Measurements from ENCODE around the gene MYBPC1.
A peak's percentile ranks its signal among the peaks of the same experiment; 100 is the strongest.

Gene MYBPC1

DNA sequence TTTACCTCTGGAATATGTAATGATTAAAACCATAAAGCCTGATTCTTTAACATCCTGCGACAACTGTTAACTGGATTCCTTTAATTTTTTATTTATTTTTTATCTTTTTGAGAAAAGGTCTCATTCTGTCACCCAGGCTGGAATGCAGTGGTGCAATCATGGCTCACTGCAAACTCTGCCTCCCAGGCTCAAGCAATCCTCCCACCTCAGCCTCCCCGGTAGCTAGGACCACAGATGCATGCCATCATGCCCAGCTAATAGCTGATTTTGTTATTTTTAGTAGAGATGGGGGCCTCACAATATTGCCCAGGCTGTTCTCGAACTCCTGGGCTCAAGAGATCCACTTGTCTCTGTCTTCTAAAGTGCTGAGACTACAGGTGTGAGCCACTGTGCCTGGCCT, 3.7 kb downstream of the MYBPC1 start:
- no peaks in the 10 kb centered on the region for H3K4me1 ChIP-seq

DNA sequence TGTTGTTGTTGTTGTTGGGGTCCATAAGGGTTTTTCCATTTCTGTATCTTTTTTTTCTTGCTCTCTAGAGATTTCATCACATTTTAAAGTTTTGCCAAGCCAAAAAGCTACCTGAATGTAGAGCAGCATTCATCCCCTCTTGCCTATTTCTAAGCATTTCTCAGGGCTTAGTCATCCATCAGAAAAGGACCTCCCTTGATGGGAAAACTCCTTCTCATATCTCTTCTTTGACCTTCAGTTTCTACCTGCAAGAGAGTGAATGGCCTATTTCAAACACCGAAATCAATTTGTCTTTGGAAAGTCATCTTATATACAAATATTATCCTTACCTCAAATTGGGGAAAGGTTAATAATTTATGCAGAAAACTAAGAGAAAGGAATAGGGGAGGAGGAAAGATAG, 4.5 kb downstream of the MYBPC1 start:
- no peaks in the 10 kb centered on the region for H3K4me1 ChIP-seq
- H4K20me1 ChIP-seq, result no peaks in the 10 kb centered on the region
- H3K36me3 ChIP-seq, result no peaks in the 10 kb centered on the region
- no peak overlapping the region for H3K9ac ChIP-seq
- no peak for TF ChIP-seq Cebpa-rat (IDR thresholded peaks at IDR 0.05)
- no peak overlapping the region for H3K27ac ChIP-seq
- no peak overlapping the region for H3K4me3 ChIP-seq
- no peaks in the 10 kb centered on the region for H3K27me3 ChIP-seq
- H3K9me3 ChIP-seq, result no peaks in the 10 kb centered on the region
- H3K4me2 ChIP-seq, result no peak overlapping the region

More for the DNA sequence above, 3.7 kb downstream of the MYBPC1 start:
- Histone ChIP-seq H3K9ac (no peak overlapping the region), H3K27ac (no peak overlapping the region), H3K4me3 (no peak overlapping the region), H3K9me3 (no peaks in the 10 kb centered on the region), H3K36me3 (no peaks in the 10 kb centered on the region), H3K27me3 (no peaks in the 10 kb centered on the region), H3K4me2 (no peak overlapping the region), H4K20me1 (no peaks in the 10 kb centered on the region)
- TF ChIP-seq Cebpa-rat (IDR thresholded peaks at IDR 0.05), result no peak

DNA sequence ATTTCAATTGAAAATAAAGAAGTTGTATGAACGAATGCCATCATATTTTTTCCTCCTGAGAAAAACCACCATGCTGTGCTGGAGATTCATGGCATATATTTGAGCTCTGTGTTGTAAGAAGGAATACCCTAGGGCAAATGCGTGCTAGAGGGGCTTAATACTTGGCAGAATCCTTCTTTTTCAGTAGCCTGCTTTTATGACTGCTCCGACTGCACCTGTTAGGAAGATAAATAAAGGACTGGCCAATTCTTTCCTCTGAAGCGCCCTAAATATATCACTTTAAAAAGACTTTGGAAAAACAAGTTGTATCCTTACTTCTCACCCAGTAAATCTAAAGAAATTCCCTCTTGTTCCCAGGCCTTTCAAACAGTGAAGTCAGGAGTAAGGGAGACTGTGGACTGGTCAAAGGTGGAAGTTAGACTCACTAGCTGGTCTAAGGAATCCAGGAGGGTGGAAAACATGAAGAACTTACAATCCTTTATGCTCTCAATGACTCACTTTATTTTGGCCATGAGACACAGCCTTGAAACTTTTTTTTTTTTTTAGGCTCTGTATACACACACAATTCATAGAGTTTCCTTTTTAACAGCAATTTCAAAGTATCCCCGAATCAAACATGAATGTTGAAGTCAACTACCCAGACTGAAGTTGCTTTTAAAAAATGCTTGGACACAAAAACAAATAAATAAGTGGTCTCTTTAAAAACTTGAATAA, 5.2 kb downstream of the MYBPC1 start:
- Histone ChIP-seq H3K27ac (no peak overlapping the region), H3K4me1 (no peaks in the 10 kb centered on the region), H4K20me1 (no peaks in the 10 kb centered on the region), H3K4me2 (no peak overlapping the region), H3K36me3 (no peaks in the 10 kb centered on the region), H3K9me3 (no peaks in the 10 kb centered on the region), H3K27me3 (no peaks in the 10 kb centered on the region), H3K4me3 (no peak overlapping the region), H3K9ac (no peak overlapping the region)
- no peak for TF ChIP-seq Cebpa-rat (IDR thresholded peaks at IDR 0.05)

DNA sequence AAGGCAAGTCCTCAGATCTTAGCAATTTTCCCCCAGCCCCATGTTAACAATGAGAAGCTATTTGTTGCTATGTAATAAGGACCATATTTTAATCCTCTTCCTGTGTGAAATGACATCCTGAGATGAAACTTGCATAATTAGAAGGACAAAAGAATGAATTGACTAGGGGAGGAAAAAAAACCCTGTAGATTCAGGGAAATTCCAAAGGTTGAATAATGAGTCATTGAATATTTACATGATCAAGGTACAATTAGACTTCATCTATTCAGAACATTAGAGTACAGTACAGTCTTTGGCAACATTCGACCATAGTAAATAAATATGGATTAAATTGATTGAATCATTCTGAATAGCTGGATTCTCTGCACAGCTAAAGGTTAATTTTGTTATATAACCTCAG, 9.4 kb downstream of the MYBPC1 start:
- TF ChIP-seq Cebpa-rat (IDR thresholded peaks at IDR 0.05), result no peak
- Histone ChIP-seq H3K27ac (no peak overlapping the region), H3K4me1 (no peaks in the 10 kb centered on the region), H3K27me3 (no peaks in the 10 kb centered on the region), H3K9me3 (no peaks in the 10 kb centered on the region), H3K4me2 (no peak overlapping the region), H3K36me3 (no peaks in the 10 kb centered on the region), H3K4me3 (no peak overlapping the region), H4K20me1 (no peaks in the 10 kb centered on the region), H3K9ac (no peak overlapping the region)

DNA sequence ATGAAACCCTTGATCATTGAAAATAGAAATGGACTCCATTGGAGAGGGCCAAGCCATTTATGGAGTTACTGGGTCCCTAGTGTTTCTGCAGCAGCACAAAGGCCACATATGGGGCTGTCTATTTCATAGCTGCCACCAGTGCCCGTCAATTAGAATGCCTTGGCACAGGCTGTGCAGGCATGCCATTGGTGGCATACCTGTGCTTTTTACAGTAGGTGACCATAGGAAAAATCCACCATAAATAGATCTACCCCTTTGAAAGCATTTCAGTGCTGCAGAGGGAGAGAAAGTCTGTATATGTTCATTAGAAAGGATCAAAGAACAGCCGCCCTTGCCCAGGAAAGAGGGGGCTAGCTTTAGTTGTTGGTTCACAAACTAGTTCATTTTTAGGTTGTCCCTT, 13.1 kb downstream of the MYBPC1 start:
- no peak overlapping the region for H3K4me3 ChIP-seq
- H3K27me3 ChIP-seq, result no peaks in the 10 kb centered on the region
- no peak for TF ChIP-seq Cebpa-rat (IDR thresholded peaks at IDR 0.05)
- no peak overlapping the region for H3K27ac ChIP-seq
- no peak overlapping the region for H3K9ac ChIP-seq
- H3K36me3 ChIP-seq, result no peaks in the 10 kb centered on the region
- no peak overlapping the region for H3K4me2 ChIP-seq
- H3K9me3 ChIP-seq, result no peaks in the 10 kb centered on the region
- no peaks in the 10 kb centered on the region for H3K4me1 ChIP-seq
- H4K20me1 ChIP-seq, result no peaks in the 10 kb centered on the region

DNA sequence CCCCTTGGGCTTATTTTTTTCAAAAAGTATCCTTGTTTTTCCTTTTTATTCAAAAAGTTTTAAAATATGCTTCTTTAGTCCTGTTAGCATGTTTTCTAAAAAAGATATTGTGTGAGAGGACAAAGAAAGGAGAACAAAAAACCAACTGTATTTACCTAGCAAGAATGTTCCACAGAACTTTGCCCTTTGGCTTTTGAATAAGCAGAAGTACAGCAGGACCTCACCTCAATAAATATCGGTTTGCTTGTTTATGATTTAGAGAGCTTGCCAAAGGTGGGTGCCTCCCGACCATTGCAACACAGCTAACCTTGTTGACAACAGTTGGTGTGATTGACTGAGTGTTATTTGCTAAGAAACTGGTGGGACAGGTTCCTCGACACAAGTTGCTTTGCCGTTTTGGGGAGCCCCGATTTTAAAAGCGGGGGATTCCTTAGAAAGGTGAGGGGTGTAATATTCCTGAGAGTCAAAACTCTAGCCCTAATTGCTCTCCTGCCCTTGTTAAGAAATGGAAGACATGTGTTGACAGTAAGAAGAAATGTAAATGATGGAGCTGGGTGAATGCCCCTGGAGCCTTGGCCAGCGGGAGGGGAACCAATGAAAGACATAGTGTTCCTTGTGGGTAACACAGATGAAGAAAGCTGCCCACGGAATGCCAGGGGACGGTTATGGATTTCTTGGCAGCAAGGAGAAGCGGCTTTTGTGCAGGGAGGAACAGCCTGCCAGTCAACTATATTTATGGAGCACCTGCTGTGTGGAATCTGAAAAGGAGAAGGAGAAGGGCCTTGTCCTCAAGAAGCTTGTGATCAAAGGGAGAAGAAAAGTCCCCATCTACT, 13.7 kb downstream of the MYBPC1 start:
- Histone ChIP-seq H3K9ac (no peak overlapping the region), H3K9me3 (no peaks in the 10 kb centered on the region), H3K4me3 (no peak overlapping the region), H3K27ac (no peak overlapping the region), H3K27me3 (no peaks in the 10 kb centered on the region), H3K4me2 (no peak overlapping the region), H4K20me1 (no peaks in the 10 kb centered on the region), H3K4me1 (no peaks in the 10 kb centered on the region), H3K36me3 (no peaks in the 10 kb centered on the region)
- TF ChIP-seq Cebpa-rat (IDR thresholded peaks at IDR 0.05), result no peak

DNA sequence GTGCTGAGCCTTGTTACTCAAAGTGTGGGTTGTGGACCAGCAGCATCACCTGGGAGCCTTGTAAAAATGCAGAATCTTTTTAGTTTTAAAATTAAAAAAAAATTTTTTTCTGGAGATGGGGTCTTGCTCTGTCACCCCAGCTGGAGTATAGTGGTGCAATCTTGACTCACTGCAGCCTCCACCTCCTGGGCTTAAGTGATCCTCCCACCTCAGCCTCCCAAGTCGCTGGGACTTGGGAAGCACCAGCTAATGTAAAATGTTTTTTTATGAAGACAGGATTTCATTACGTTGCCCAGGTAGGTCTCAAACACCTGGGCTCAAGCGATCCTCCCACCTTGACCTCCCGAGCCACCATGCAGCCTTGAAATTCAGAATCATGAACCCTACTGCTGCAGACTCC, 14.4 kb downstream of the MYBPC1 start:
- H3K27ac ChIP-seq, result no peak overlapping the region
- H3K36me3 ChIP-seq, result no peaks in the 10 kb centered on the region
- H3K9ac ChIP-seq, result no peak overlapping the region
- no peak overlapping the region for H3K4me3 ChIP-seq
- H3K9me3 ChIP-seq, result no peaks in the 10 kb centered on the region
- H3K4me1 ChIP-seq, result no peaks in the 10 kb centered on the region
- no peaks in the 10 kb centered on the region for H4K20me1 ChIP-seq
- no peak overlapping the region for H3K4me2 ChIP-seq
- TF ChIP-seq Cebpa-rat (IDR thresholded peaks at IDR 0.05), result no peak
- H3K27me3 ChIP-seq, result no peaks in the 10 kb centered on the region

DNA sequence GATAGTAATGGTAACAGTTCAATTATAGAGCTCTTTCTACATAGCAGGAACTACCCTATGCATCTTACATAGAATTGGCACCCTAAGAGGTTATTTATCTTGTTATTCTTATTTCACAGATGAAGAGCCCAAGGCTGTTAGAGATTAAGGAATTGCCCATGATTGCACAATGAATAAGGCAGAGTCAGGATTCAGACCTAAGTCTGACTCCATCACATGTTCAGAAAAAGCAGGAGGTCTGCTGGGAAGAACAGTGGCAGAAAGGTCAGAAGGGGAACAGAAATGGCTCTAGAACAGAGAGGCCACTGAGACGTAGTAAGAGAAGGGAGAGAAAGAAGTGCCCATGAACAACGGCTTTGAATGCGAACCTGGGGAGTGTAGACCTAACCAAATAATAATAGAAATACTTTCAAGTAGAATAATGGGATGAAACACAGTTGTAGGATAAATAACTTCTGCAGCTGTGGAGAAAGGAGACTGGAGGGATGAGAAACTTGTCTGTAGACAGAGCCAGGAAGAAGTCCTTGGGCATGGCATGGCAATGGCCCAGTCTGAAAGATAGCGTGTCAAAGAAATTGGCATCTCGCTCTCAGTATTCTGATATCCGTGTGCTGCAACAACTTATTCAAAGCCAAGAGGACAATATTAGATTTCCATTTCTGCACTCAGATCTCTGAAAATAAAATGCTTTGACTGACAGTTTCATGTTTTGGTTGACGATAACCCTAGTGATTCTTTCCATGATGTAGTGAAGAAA, 17.6 kb downstream of the MYBPC1 start:
- no peaks in the 10 kb centered on the region for H3K4me1 ChIP-seq
- H3K4me3 ChIP-seq, result no peak overlapping the region
- no peaks in the 10 kb centered on the region for H3K36me3 ChIP-seq
- no peaks in the 10 kb centered on the region for H3K9me3 ChIP-seq
- TF ChIP-seq Cebpa-rat (IDR thresholded peaks at IDR 0.05), result no peak
- H3K27me3 ChIP-seq, result no peaks in the 10 kb centered on the region
- H3K4me2 ChIP-seq, result no peak overlapping the region
- H4K20me1 ChIP-seq, result no peaks in the 10 kb centered on the region
- no peak overlapping the region for H3K9ac ChIP-seq
- H3K27ac ChIP-seq, result no peak overlapping the region

DNA sequence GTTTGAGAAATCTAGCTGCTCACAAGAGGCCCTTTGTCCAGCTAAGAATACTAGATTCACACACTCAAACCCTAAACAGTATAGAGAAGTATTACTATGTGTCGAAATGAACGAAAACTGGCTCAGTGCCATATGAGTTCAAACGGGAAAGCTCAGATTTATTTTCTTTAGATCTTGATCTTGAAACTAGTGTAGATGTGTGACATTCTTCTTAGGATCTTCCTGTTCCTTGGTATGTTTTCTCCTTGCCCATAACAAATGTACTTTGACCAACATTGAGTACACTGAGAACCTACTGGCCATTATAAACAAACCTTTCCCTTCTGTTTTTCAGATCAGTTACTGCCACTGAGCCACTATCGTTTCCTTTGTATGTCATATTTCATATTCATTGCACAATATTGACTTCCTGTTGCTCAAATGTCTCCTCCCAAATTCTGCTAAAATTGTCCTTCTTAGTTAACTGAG, 21.3 kb downstream of the MYBPC1 start:
- Histone ChIP-seq H3K27me3 (no peaks in the 10 kb centered on the region), H3K9ac (no peak overlapping the region), H3K4me1 (no peaks in the 10 kb centered on the region), H3K36me3 (no peaks in the 10 kb centered on the region), H3K27ac (no peak overlapping the region), H3K9me3 (no peaks in the 10 kb centered on the region), H4K20me1 (no peaks in the 10 kb centered on the region), H3K4me2 (no peak overlapping the region), H3K4me3 (no peak overlapping the region)
- peak; percentile 17; the same call in 1 of the 2 replicates for TF ChIP-seq Cebpa-rat (IDR thresholded peaks at IDR 0.05)

All from BLaER1 (cell line).